Activated T-helper 9 cell treated with anti-CD3 and anti-CD28 coated beads, Interleukin-2, amount 50 U/mL, for 16 hours (primary cell): ENCODE measurements around the gene PTOV1.

Source experiments
- DNase-seq: peaks from one replicate; pipeline ENCODE4 v3.0.0-alpha.2; 2020; ENCODE audit warnings: low read depth

PTOV1 gene

GRCh38 chr19:49859682-49860335, 8.8 kb downstream of the PTOV1 start:
- DNase-seq: no peak

- no peak for DNase-seq
These were observed 9.6 kb downstream of the PTOV1 start for GRCh38 chr19:49860336-49861102.

GRCh38 chr19:49861107-49861506, 10.1 kb downstream of the PTOV1 start:
- no peak for DNase-seq

DNA sequence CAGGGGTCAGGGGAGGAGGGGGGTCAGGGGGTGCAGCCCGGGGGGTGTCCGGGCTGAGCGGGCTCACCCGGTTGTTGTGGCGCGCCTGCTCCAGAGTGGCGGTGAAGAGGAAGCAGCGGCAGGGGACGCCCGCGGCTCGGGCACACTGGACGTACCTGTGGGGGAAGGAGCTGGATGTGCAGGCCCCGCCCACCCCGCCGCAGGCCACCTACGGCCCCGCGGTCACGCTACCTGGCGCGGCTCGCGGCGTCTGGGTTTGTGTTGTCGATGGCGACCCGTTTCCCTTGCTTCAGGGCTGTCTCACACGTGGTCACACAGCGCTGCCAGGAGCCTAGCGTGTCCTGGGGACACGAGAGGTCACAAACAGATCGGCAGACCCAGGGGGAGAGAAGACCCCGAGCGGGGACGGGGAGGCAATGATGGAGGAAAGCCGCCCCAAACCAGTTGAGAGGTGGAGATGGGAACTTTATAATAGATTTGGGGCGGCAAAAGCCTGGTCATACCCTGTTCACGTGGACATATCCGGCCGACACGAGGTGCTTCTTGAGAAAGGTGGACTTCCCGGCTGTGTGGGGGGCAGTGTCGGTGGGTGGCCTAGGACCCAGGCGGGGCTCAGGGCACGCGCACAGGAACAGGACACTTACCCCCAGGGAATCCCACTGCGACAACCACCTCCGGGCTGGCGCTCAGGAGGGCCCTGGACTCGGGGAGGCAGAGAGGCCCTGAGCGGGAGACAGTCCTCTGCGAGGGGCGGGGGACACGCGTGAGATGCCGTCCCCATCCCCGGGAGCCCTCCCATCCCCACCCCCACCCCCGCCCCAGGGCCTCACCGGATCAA, 10.8 kb downstream of the PTOV1 start:
- no peak for DNase-seq

DNA sequence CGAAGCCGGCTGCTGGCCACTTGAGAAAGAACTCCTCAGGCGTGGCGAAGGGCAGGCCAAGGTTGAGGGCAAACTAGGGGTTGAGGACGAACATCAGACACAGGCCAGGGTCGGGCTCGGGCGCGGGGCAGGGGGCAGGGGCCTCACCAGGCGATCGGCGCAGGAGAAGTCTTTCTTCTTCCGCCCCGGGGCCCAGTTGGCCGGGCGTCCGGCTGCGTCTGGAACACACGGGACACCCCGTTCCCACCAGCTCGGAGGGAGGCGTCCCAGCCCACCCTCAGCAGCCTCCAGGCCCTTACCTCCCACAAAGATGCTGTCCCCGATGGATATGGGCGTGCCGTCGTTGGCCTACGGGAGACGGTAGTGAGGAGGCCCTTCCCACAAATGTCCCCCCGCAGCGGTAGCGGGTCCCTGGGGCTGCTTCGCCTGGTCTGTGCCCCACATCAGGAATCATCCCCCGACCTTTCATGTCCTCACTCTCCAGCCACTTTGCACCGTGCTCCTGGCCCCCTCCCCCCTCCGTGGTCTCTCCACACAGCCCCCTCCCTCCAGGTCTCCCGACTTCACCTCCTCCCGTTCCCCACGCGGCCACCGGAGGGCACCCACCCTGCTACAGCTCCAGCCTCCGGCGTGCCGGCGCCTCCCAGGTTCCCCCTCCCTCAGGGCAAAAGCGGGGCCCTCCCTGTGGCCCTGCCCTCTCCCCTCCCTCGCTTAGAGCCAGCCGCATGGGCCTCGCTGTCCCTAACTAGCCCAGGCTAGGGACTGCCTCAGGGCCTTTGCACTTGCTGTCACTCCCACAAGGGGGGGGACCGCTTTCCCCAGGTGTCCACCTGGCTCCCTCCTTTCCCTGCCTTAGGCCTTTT, 11.7 kb downstream of the PTOV1 start:
- DNase-seq: no peak

- DNase-seq: no peak
These were observed 12.4 kb downstream of the PTOV1 start for GRCh38 chr19:49863254-49863934.

GRCh38 chr19:49863935-49864320, 13.0 kb downstream of the PTOV1 start:
- DNase-seq: no peak

DNA sequence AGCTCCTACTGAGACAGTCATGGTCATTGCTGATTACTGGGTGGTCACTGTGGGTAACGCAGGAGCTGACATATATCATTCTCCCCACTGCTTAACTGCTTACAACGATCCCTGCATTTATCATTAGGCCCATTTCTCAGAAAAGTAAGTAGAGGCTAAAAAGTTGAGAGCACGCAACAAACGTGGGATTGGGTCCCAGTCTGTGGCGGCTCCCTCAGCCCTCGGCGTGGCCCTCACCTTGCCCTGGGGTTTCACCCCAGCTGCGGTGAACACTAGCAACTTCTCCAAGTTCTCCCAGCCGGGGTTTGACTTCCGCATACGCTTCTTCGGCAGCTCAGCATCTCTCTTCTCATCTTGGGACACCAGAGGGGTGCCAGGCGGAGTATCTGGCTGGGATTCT, 13.9 kb downstream of the PTOV1 start:
- DNase-seq: no peak

GRCh38 chr19:49866933-49867782, 16.2 kb downstream of the PTOV1 start, which contains the start of gene PNKP:
TSS of gene PNKP (minus strand) at chr19:49867576. CDS start at chr19:49867204, 372 bp downstream.
- peak; percentile 78 for DNase-seq

- no peak for DNase-seq
These were observed 18.1 kb downstream of the PTOV1 start for GRCh38 chr19:49869009-49869483.

DNA sequence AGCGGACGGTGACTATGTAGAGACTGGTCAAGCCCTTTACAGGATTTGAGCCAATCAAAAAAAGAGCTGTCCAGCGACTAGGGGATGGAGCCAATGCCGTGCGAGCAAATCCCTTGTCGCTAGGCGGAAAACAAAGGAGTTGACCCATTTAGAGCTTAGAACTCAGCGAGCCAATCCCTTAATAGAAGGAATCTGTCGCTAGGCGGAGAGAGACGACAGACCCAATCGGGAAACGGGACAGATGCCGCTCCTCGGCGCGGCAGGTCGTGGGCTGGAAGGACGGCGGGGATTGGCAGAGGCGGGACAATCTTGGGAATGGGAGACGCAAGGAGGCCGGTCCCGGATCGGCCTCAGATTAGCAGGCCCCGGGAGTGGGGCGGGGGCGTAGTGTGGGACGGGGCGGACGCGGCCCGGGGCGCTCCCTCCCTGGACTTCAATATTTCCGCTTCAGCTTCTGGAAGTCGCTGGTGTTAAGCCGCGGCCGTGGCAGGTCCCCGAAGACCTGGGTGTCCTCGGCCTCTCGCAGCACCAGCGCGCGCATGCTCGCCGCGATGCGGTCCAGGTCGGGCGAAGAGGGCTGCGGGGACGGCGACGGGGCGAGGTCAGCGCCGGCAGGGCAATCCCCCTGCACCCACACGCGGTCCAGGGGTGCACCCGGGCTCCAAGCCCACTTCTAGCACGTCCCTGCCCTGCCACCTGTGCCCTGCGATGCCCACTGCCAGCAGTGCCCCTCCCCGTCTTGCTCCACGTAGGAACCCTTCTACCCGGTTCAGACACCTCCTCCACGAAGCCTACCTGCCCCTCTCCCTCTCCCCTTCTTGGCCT, 18.7 kb downstream of the PTOV1 start:
- DNase-seq: peak; percentile 82

GRCh38 chr19:49870309-49870901, 19.4 kb downstream of the PTOV1 start:
- DNase-seq: no peak

- DNase-seq: no peak
These were observed 20.5 kb downstream of the PTOV1 start for GRCh38 chr19:49871349-49871985.

DNA sequence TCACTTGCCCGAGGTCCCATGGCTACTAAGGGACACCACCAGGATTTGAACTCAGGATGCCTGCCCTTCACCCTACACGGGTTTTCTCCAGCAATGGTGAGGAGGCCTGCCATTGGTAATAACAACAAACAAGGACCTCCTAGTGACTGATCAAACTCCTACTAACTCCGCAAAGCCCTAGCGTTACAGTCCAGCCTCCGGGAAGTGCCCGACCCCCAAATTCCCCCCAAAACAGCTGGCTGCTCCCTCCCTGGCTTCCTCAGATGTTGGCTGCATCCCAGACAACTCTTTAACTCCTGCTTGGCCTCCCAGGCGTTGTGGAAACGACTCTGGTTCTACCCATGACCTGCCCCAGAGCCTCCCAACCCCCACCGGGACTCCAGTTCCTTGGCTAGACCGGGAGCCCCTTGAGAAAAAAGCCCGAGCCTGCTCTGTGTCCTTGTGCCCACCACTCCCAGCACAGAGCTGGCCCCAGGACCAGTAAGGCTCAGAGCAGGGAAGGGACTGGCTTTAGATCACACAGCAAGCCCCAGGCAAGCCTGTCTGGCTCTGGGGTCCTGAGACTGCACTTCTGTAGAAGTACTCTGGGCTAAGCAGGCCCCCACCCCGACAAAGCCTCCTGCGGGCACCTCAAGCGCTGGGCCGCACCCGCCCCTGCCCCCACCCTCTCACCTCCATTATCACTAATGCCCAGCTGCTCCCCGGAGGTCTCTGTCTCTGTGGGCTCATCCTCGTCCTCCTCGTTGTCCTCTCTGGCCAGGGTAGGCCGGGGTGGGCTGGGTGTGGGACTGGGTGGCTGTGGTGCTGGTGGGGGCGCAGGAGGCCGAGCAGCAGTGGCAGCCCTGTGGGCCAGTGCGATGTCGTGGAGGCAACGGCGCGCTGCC, 21.5 kb downstream of the PTOV1 start:
- no peak for DNase-seq

- DNase-seq: no peak
These were observed 22.2 kb downstream of the PTOV1 start for GRCh38 chr19:49873129-49873521.

GRCh38 chr19:49873834-49874233, 22.9 kb downstream of the PTOV1 start:
- DNase-seq: no peak

- no peak for DNase-seq
These were observed 23.7 kb downstream of the PTOV1 start for GRCh38 chr19:49874503-49875157.
